ENCODE measurements around the gene UBQLN2. TPM values are rescaled to one million over a fixed set of nuclear protein-coding genes. Genes with fewer than 3 reads are reported as not detected.

UBQLN2 gene
- total RNA-seq, 1 donor from 2014 or later, result 53.3 TPM

Other genes starting within 250 kb of the UBQLN2 start
- gene NBDY, start 165.6 kb downstream of the UBQLN2 start, total RNA-seq, result 38.5 and 39.9 TPM in 2 replicates